Mesothelial cell of epicardium (in vitro differentiated cells): ENCODE data around the gene UCHL1. TPM values are rescaled to one million over a fixed set of nuclear protein-coding genes. Genes with fewer than 3 reads are reported as not detected.
"Not testable (repeated sequence)": the region's sequence is repeated elsewhere in the genome, so short reads cannot be mapped to it uniquely, and the experiment has no call there.

Source experiments
- DNase-seq, 2 experiments: peaks; one replicate each; pipeline ENCODE4 v3.0.0; 2021; ENCODE audit warnings: low spot score in 2 of 2; ENCODE audit not compliant: unreplicated experiment in 2 of 2
- H3K27ac Mint-ChIP-seq: 2 replicates; pipeline ENCODE4 v1.8.0; 2021; ENCODE audit warnings: mixed read lengths
- H3K27me3 Mint-ChIP-seq: 2 replicates; pipeline ENCODE4 v1.8.0; 2021; ENCODE audit warnings: low read depth, mixed read lengths
- H3K36me3 Mint-ChIP-seq: 2 replicates; pipeline ENCODE4 v1.8.0; 2021; ENCODE audit warnings: mixed read lengths
- H3K4me1 Mint-ChIP-seq: 2 replicates; pipeline ENCODE4 v1.8.0; 2021; ENCODE audit warnings: mixed read lengths
- H3K4me3 Mint-ChIP-seq: 2 replicates; pipeline ENCODE4 v1.8.0; 2021; ENCODE audit warnings: mild to moderate bottlenecking, moderate library complexity, mixed read lengths
- H3K9me3 Mint-ChIP-seq: 2 replicates; pipeline ENCODE4 v1.8.0; 2021; ENCODE audit warnings: mixed read lengths
- CTCF ChIP-seq: fragments of 200-600 bp; sonication (generic); IDR thresholded peaks from one replicate; pipeline ENCODE4 v1.5.0; 2021; ENCODE audit warnings: antibody characterized with exemption; ENCODE audit not compliant: unreplicated experiment
- total RNA-seq: library from RNA; stranded (reverse); gene quantifications from 3 replicates; pipeline ENCODE4 v1.2.1, GENCODE V29; 2021

Gene UCHL1
- total RNA-seq, 1 donor from 2014 or later, result 163 TPM

GRCh38 chr4:41308398-41308797 is 51.7 kb downstream of the UCHL1 start:
- Mint-ChIP-seq H3K36me3 (no peaks in the 10 kb centered on the region), H3K4me3 (no peak overlapping the region), H3K27ac (no peak overlapping the region), H3K4me1 (peaks cover 10% of the 10 kb centered on the region), H3K9me3 (peaks cover 33% of the 10 kb centered on the region), H3K27me3 (no peaks in the 10 kb centered on the region)
- no peak for DNase-seq
- TF ChIP-seq CTCF, result no peak

- H3K36me3 Mint-ChIP-seq, H3K4me3 Mint-ChIP-seq, H3K27ac Mint-ChIP-seq, DNase-seq, H3K27me3 Mint-ChIP-seq: not testable (repeated sequence)
- H3K4me1 Mint-ChIP-seq, result peaks cover 12% of the 10 kb centered on the region
- H3K9me3 Mint-ChIP-seq, result peaks cover 34% of the 10 kb centered on the region
Measured at GRCh38 chr4:41315426-41315825, 58.7 kb downstream of the UCHL1 start.

GRCh38 chr4:41315862-41316261 is 59.1 kb downstream of the UCHL1 start:
- H3K4me1 Mint-ChIP-seq, result peaks cover 12% of the 10 kb centered on the region
- peaks cover 4% of the 10 kb centered on the region for H3K36me3 Mint-ChIP-seq
- no peak for TF ChIP-seq CTCF
- H3K27me3 Mint-ChIP-seq, result no peaks in the 10 kb centered on the region
- no peak for DNase-seq
- H3K4me3 Mint-ChIP-seq, result no peak overlapping the region
- H3K9me3 Mint-ChIP-seq, result peaks cover 31% of the 10 kb centered on the region
- H3K27ac Mint-ChIP-seq, result no peak overlapping the region

Other genes with a start within 250 kb of the UCHL1 start
- gene APBB2, start 42.4 kb upstream of the UCHL1 start, total RNA-seq, result 56.6 to 63.5 TPM (median 63.2 TPM) in 3 replicates